ENCODE results near the gene POLR1H.

GRCh38 chr6:30071081-30071818 is 10.2 kb downstream of the POLR1H start:
- TF ChIP-seq CTCF (IDR thresholded peaks at IDR 0.05): no peak
- TF ChIP-seq POLR2AphosphoS5 (IDR thresholded peaks at IDR 0.05; ENCODE audit: insufficient read depth in 1 of 2, low read depth in 1 of 2): peak in 1 of 2 donors; percentile 29
- no peak for TF ChIP-seq POLR2A (IDR thresholded peaks at IDR 0.05)

All from vagina (tissue), 2 donors.